H1 (cell line): ENCODE data around the gene FAIM2. TPM values are rescaled to one million over a fixed set of nuclear protein-coding genes. Genes with fewer than 3 reads are reported as not detected.
A peak's percentile ranks its signal among the peaks of the same experiment; 100 is the strongest.

ENCODE experiments used
- CTCF ChIA-PET: fragments of 300-600 bp; sonication (Branson Sonifier 250); formaldehyde crosslinking; loops from one replicate; lab custom pipeline; 2021; ENCODE audit not compliant: partially characterized antibody; lab: Charles Lee
- POLR2A ChIA-PET: fragments of 300-600 bp; sonication (Branson Sonifier 250); formaldehyde crosslinking; loops from one replicate; lab custom pipeline; 2021; ENCODE audit warnings: inconsistent platforms; ENCODE audit not compliant: partially characterized antibody; lab: Charles Lee
- DNase-seq, 2 experiments: peaks; one replicate each; pipeline versions ENCODE4 v3.0.0 to v3.0.0-alpha.2; 2010 to 2022; ENCODE audit warnings: low spot score in 2 of 2, low read depth in 1 of 2, mixed read lengths in 1 of 2
- FAIRE-seq: peaks from 2 replicates; lab custom pipeline; 2011; peaks lifted over from hg19 to GRCh38; lab: Jason Lieb, UNC
- H2AFZ ChIP-seq: 2 replicates; pipeline ENCODE4 v1.8.1; 2012; ENCODE audit warnings: low read length, inconsistent platforms
- H2AK5ac ChIP-seq: 2 replicates; pipeline ENCODE4 v1.6.1; 2013; ENCODE audit warnings: low read depth, low read length
- H2BK120ac ChIP-seq: replicated peaks from 2 replicates; pipeline ENCODE3; 2013; ENCODE audit warnings: low read depth, low read length, inconsistent platforms
- H2BK12ac ChIP-seq: 2 replicates; pipeline ENCODE4 v1.6.1; 2013; ENCODE audit warnings: low read depth, low read length
- H2BK15ac ChIP-seq: 2 replicates; pipeline ENCODE4 v1.6.1; 2013; ENCODE audit warnings: low read length
- H2BK20ac ChIP-seq: 2 replicates; pipeline ENCODE4 v1.6.1; 2013; ENCODE audit warnings: low read length
- H2BK5ac ChIP-seq: 2 replicates; pipeline ENCODE4 v1.6.1; 2013; ENCODE audit warnings: low read depth, low read length
- H3K14ac ChIP-seq: 2 replicates; pipeline ENCODE4 v1.6.1; 2013; ENCODE audit warnings: inconsistent platforms; ENCODE audit not compliant: insufficient read length
- H3K18ac ChIP-seq: 2 replicates; pipeline ENCODE4 v1.6.1; 2013; ENCODE audit warnings: low read length; ENCODE audit errors: extremely low read depth
- H3K23ac ChIP-seq: 2 replicates; pipeline ENCODE4 v1.6.1; 2013; ENCODE audit warnings: inconsistent platforms; ENCODE audit not compliant: insufficient read length
- H3K23me2 ChIP-seq: 2 replicates; pipeline ENCODE4 v1.6.1; 2013; ENCODE audit warnings: low read depth, low read length
- H3K27ac ChIP-seq: 2 replicates; pipeline ENCODE4 v1.6.1; 2011; ENCODE audit warnings: low read depth, low read length, inconsistent platforms
- H3K27me3 ChIP-seq, 4 experiments: replicated peaks in 1 of 4; 1 replicate in 1 of 4; 2 replicates in 3 of 4; pipeline versions ENCODE4 v1.6.1 to v1.8.1; 2011 to 2013; ENCODE audit warnings: low read length in 3 of 4, mild to moderate bottlenecking in 3 of 4, inconsistent platforms in 2 of 4, mixed read lengths in 2 of 4, moderate library complexity in 1 of 4; ENCODE audit not compliant: control insufficient read depth in 3 of 4, insufficient read depth in 3 of 4; ENCODE audit errors: extremely low read depth in 1 of 4
- H3K36me3 ChIP-seq, 4 experiments: 2 replicates each; pipeline versions ENCODE4 v1.6.1 to v1.8.1; 2011 to 2013; ENCODE audit warnings: mild to moderate bottlenecking in 4 of 4, low read length in 3 of 4, moderate library complexity in 2 of 4, control low read depth in 1 of 4, inconsistent platforms in 1 of 4; ENCODE audit not compliant: insufficient read depth in 4 of 4, control insufficient read depth in 2 of 4
- H3K4ac ChIP-seq: replicated peaks from 2 replicates; pipeline ENCODE3; 2013; ENCODE audit warnings: low read length, low read depth, mixed read lengths, inconsistent platforms; ENCODE audit not compliant: insufficient read length
- H3K4me1 ChIP-seq, 4 experiments: replicated peaks in 1 of 4; 1 replicate in 1 of 4; 2 replicates in 3 of 4; pipeline versions ENCODE4 v1.6.1 to v1.8.1; 2011 to 2013; ENCODE audit warnings: low read length in 3 of 4, inconsistent platforms in 2 of 4, mixed read lengths in 1 of 4; ENCODE audit not compliant: insufficient read depth in 4 of 4, control insufficient read depth in 3 of 4
- H3K4me2 ChIP-seq, 2 experiments: 2 replicates each; pipeline versions ENCODE4 v1.6.1 to v1.8.1; 2011 to 2013; ENCODE audit warnings: low read depth in 2 of 2, low read length in 2 of 2, control low read depth in 1 of 2, inconsistent platforms in 1 of 2, mild to moderate bottlenecking in 1 of 2; ENCODE audit not compliant: insufficient read depth in 1 of 2
- H3K4me3 ChIP-seq, 4 experiments: fragments of 200-600, 300-600 bp in 1 of 4; sonication (generic), shearing (Covaris generic), sonication (Bioruptor Twin) in 1 of 4; 2 replicates each; pipeline versions ENCODE4 v1.5.1 to v1.8.1; 2011 to 2016; ENCODE audit warnings: low read length in 4 of 4, low read depth in 3 of 4, control low read depth in 2 of 4, inconsistent platforms in 2 of 4, mild to moderate bottlenecking in 2 of 4, mixed read lengths in 1 of 4, moderate library complexity in 1 of 4; ENCODE audit not compliant: insufficient read depth in 2 of 4; ENCODE audit errors: extremely low read depth in 1 of 4
- H3K56ac ChIP-seq: replicated peaks from 2 replicates; pipeline ENCODE3; 2013; ENCODE audit warnings: low read depth, mild to moderate bottlenecking, mixed read lengths, low read length, inconsistent platforms; ENCODE audit not compliant: insufficient read length
- H3K79me1 ChIP-seq: 2 replicates; pipeline ENCODE4 v1.6.1; 2013; ENCODE audit warnings: low read depth, low read length, control low read depth
- H3K79me2 ChIP-seq, 2 experiments: 2 replicates each; pipeline versions ENCODE4 v1.6.1 to v1.8.1; 2012 to 2013; ENCODE audit warnings: low read length in 2 of 2, mild to moderate bottlenecking in 2 of 2, inconsistent platforms in 1 of 2; ENCODE audit not compliant: insufficient read depth in 2 of 2, control insufficient read depth in 1 of 2
- H3K9ac ChIP-seq, 4 experiments: replicated peaks in 1 of 4; 1 replicate in 1 of 4; 2 replicates in 3 of 4; pipeline versions ENCODE4 v1.6.1 to v1.8.1; 2011 to 2013; ENCODE audit warnings: low read depth in 3 of 4, low read length in 3 of 4, control low read depth in 2 of 4, mild to moderate bottlenecking in 2 of 4, moderate library complexity in 2 of 4, inconsistent platforms in 1 of 4; ENCODE audit errors: extremely low read depth in 1 of 4
- H3K9me3 ChIP-seq, 2 experiments: 2 replicates each; pipeline versions ENCODE4 v1.6.1 to v1.8.1; 2012 to 2013; ENCODE audit warnings: mild to moderate bottlenecking in 2 of 2, moderate library complexity in 2 of 2, control low read depth in 1 of 2, inconsistent platforms in 1 of 2, low read depth in 1 of 2, low read length in 1 of 2, mixed read lengths in 1 of 2; ENCODE audit not compliant: insufficient read depth in 2 of 2
- H4K20me1 ChIP-seq, 2 experiments: replicated peaks in 1 of 2; 2 replicates each; pipeline versions ENCODE3 to v1.8.1; 2011 to 2013; ENCODE audit warnings: inconsistent platforms in 2 of 2, low read length in 2 of 2, mild to moderate bottlenecking in 1 of 2; ENCODE audit not compliant: insufficient read depth in 2 of 2, control insufficient read depth in 1 of 2
- H4K5ac ChIP-seq: 2 replicates; pipeline ENCODE4 v1.6.1; 2013; ENCODE audit warnings: low read length, low read depth, mixed read lengths, inconsistent platforms; ENCODE audit not compliant: insufficient read length
- H4K8ac ChIP-seq: 2 replicates; pipeline ENCODE4 v1.8.0; 2013; ENCODE audit warnings: mild to moderate bottlenecking, moderate library complexity, low read length, inconsistent platforms; ENCODE audit not compliant: insufficient read depth; ENCODE audit errors: extremely low read depth
- H4K91ac ChIP-seq: replicated peaks from 2 replicates; pipeline ENCODE3; 2013; ENCODE audit warnings: low read length, mixed read lengths, inconsistent platforms; ENCODE audit not compliant: insufficient read length
- BACH1 ChIP-seq: IDR thresholded peaks from 2 replicates; pipeline ENCODE4 v1.6.1; 2012; ENCODE audit warnings: low read length, improper control_type of control experiment
- BRCA1 ChIP-seq: IDR thresholded peaks from 2 replicates; pipeline ENCODE4 v1.6.1; 2012; ENCODE audit warnings: low read depth, low read length, improper control_type of control experiment
- CHD1 ChIP-seq: IDR thresholded peaks from 2 replicates; pipeline ENCODE4 v1.6.1; 2012; ENCODE audit warnings: low read depth, low read length, improper control_type of control experiment
- CREB1 ChIP-seq: IDR thresholded peaks from 2 replicates; pipeline ENCODE4 v1.6.1; 2012; ENCODE audit warnings: inconsistent platforms
- CTBP2 ChIP-seq: IDR thresholded peaks from 2 replicates; pipeline ENCODE4 v1.7.0; 2011; ENCODE audit warnings: borderline replicate concordance, mild to moderate bottlenecking, moderate library complexity, mixed read lengths, low read length; ENCODE audit not compliant: insufficient read depth, insufficient read length
- HDAC2 ChIP-seq, 2 experiments: fragments of 300-600 bp in 1 of 2; sonication (generic) in 1 of 2; IDR thresholded peaks; 2 replicates each; pipeline ENCODE4 v1.6.1; 2011 to 2012; ENCODE audit warnings: low read depth in 2 of 2, low read length in 2 of 2, mild to moderate bottlenecking in 2 of 2, moderate library complexity in 2 of 2, borderline replicate concordance in 1 of 2, inconsistent platforms in 1 of 2
- KDM1A ChIP-seq: fragments of 200-600, 300-600 bp; sonication (generic); IDR thresholded peaks from 2 replicates; pipeline ENCODE4 v1.7.1; 2016; ENCODE audit warnings: mild to moderate bottlenecking, low read length, borderline replicate concordance
- POLR2AphosphoS5 ChIP-seq: IDR thresholded peaks from 2 replicates; pipeline ENCODE4 v1.6.1; 2011; ENCODE audit warnings: low read depth, low read length
- RAD21 ChIP-seq, 2 experiments: IDR thresholded peaks in 1 of 2; conservative IDR thresholded peaks in 1 of 2; 2 replicates each; pipeline ENCODE4 v1.6.1; 2011; ENCODE audit warnings: low read depth in 2 of 2, low read length in 2 of 2, improper control_type of control experiment in 1 of 2, inconsistent platforms in 1 of 2, mild to moderate bottlenecking in 1 of 2, moderate library complexity in 1 of 2
- RFX5 ChIP-seq: IDR thresholded peaks from 2 replicates; pipeline ENCODE4 v1.6.1; 2011; ENCODE audit warnings: low read depth, low read length, improper control_type of control experiment, borderline replicate concordance
- SIRT6 ChIP-seq: IDR thresholded peaks from one replicate; pipeline ENCODE4 v1.7.1; 2012; ENCODE audit warnings: low read length, inconsistent platforms
- SRF ChIP-seq: IDR thresholded peaks from 2 replicates; pipeline ENCODE4 v1.6.1; 2011; ENCODE audit warnings: mild to moderate bottlenecking, low read depth, low read length, moderate library complexity
- TBP ChIP-seq: IDR thresholded peaks from 2 replicates; pipeline ENCODE4 v1.6.1; 2011; ENCODE audit warnings: low read depth, low read length, improper control_type of control experiment
- YY1 ChIP-seq: IDR thresholded peaks from 2 replicates; pipeline ENCODE4 v1.6.1; 2011; ENCODE audit warnings: low read depth, mild to moderate bottlenecking, low read length
- WGBS, 2 experiments: shearing (Covaris generic) in 1 of 2; methylation state at CpG; one replicate each; pipeline versions ENCODE4 v1.1.6 to v1.1.7; 2013 to 2015; ENCODE audit warnings: low lambda C conversion rate in 2 of 2, mixed read lengths in 2 of 2, inconsistent platforms in 1 of 2, low coverage in 1 of 2, missing lambda C conversion rate in 1 of 2; ENCODE audit not compliant: insufficient replicate concordance in 2 of 2, insufficient coverage in 1 of 2, insufficient read length in 1 of 2; ENCODE audit errors: extremely low coverage in 1 of 2, missing lambda C conversion rate in 1 of 2; 5-methylcytosine and 5-hydroxymethylcytosine counted together
- polyA plus RNA-seq, 7 experiments: library from polyadenylated mRNA; depleted of rRNA in 3 of 7; stranded (reverse) in 5 of 7; unstranded in 2 of 7; fragments of >200 nt in 5 of 7; fragments of 200-250 nt in 2 of 7; gene quantifications; 1 replicate in 5 of 7; 2 replicates in 1 of 7; 4 replicates in 1 of 7; pipeline versions ENCODE4 v1.2.1 to v1.2.3, GENCODE V29; 2011 to 2013; ENCODE audit warnings: missing spikeins in 2 of 7, mixed read lengths in 2 of 7
- total RNA-seq: library from RNA; stranded (reverse); fragmentation: NEBNext Ultra II Directional; extraction: Animal tissue kit (Norgen Biotek cat#: 25700); gene quantifications from 2 replicates; pipeline ENCODE4 v1.2.1, GENCODE V29; 2021

FAIM2 gene
- total and polyA plus RNA-seq, 2 of the 8 experiments (the other 6 are each of a cell fraction or from before 2014, with no cell fraction given), result 0.89 to 1.3 TPM

DNA sequence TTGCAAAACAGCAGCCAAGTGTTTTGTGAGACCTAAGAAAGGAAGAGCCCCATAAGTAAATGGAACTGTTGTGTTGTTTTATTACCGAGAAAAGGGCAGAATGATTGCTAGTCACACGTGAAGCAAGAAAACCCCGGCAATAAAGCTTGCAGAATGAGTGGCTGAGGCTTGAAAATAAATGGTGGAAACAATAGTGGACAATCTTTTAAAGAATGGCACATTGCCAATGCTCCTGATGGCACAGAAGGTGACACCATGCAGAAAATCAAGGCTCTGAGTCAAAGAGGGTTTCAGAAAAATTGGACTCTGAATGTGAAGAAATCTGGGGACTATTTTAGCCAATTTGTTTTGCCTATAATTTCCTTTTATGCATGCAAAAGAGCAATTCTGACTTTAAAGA is 42.8 kb upstream of the FAIM2 start:
- Histone ChIP-seq H3K79me1 (no peaks in the 10 kb centered on the region), H3K27ac (no peak overlapping the region), H2BK12ac (no peak overlapping the region), H2BK120ac (no peak overlapping the region), H3K27me3 (peaks cover 0 to 3% (median 0%) of the 10 kb centered on the region in 4 experiments; a peak in 1 of 7 replicates), H3K56ac (no peak overlapping the region), H3K9me3 (no peaks in the 10 kb centered on the region), H3K14ac (no peak overlapping the region), H3K4ac (no peak overlapping the region), H2BK5ac (no peak overlapping the region), H4K8ac (no peak overlapping the region), H3K4me3 (no peak overlapping the region; a peak in 1 of 8 replicates), H2AFZ (no peak overlapping the region), H2BK15ac (no peak overlapping the region), H3K23me2 (no peaks in the 10 kb centered on the region; the same call in 1 of the 2 replicates), H4K20me1 (peaks cover 0 to 1% of the 10 kb centered on the region in 2 experiments), H3K23ac (no peak overlapping the region), H3K79me2 (no peaks in the 10 kb centered on the region), H3K18ac (no peak overlapping the region), H3K36me3 (no peaks in the 10 kb centered on the region), H4K91ac (no peak overlapping the region), H4K5ac (no peak overlapping the region), H3K9ac (no peak overlapping the region), H2BK20ac (no peak overlapping the region), H2AK5ac (no peak overlapping the region), H3K4me1 (peaks cover 3 to 17% (median 4%) of the 10 kb centered on the region in 4 experiments; a peak in 6 of 7 replicates), H3K4me2 (peak overlapping the region in 1 of 2 experiments; percentile 13; a peak in 1 of 4 replicates)
- no peak for DNase-seq
- ChIA-PET CTCF (interaction anchor here (0.8 to 7.6 kb wide), 32 partner anchors 9 to 169 kb away, joined by 3 to 104 read pairs (median 5); partner anchors contain the start of genes AQP5 and AQP6), POLR2A (interaction anchor here (0.7 to 1.7 kb wide), 9 partner anchors 8 to 41 kb away, joined by 3 to 6 read pairs (median 4); partner anchors contain the start of gene AQP5)
- WGBS, 2 experiments, result 80% methylated on average over 3 of the region's 3 CpGs; no CpG with 5 or more reads in 1 of the 2 experiments
- no peak for FAIRE-seq
- no peak for TF ChIP-seq TBP
- TF ChIP-seq HDAC2 (IDR thresholded peaks at IDR 0.05; ENCODE audit: borderline replicate concordance in 1 of 2, low read depth in 2 of 2, low read length in 2 of 2), result no peak
- TF ChIP-seq RFX5, result no peak
- TF ChIP-seq SRF, result no peak
- TF ChIP-seq CTBP2, result no peak
- no peak for TF ChIP-seq KDM1A
- no peak for TF ChIP-seq CHD1
- no peak for TF ChIP-seq POLR2AphosphoS5
- TF ChIP-seq SIRT6, result no peak
- no peak for TF ChIP-seq BACH1
- no peak for TF ChIP-seq YY1
- TF ChIP-seq RAD21 (IDR thresholded peaks at IDR 0.05 in 1 of 2, conservative IDR thresholded peaks at IDR 0.05 in 1 of 2; ENCODE audit: low read depth in 2 of 2, low read length in 2 of 2), result no peak
- TF ChIP-seq BRCA1, result no peak
- no peak for TF ChIP-seq CREB1
